ENCODE data around the gene INSM2.

The INSM2 gene

DNA sequence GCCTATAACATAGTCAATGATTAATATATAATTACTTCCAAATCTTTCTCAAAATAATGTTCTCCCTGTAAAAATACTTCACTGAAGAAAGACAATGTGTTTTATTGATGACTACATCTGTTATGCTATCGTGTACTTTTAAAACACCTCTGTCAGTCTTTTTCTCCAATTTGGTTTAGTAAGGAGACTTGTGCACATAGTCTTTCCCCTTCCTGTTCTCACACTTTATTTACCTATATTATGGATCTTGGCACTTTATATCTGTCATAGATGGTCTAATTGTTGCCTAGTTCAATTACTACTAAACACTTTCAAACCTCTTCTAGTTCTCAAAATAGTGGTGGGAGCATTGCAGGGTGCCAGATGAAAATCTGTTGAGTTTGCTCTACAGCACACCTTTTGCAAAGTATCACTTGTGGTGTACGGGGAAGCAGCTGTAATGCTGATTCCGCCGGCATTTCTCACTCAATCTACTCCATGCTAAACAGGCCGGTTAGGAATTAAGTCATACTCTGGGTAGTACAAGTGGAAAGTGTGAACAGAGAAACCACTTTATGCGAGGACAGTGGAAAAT is 1.1 kb upstream of the INSM2 start:
- TF ChIP-seq, protein P1, sequence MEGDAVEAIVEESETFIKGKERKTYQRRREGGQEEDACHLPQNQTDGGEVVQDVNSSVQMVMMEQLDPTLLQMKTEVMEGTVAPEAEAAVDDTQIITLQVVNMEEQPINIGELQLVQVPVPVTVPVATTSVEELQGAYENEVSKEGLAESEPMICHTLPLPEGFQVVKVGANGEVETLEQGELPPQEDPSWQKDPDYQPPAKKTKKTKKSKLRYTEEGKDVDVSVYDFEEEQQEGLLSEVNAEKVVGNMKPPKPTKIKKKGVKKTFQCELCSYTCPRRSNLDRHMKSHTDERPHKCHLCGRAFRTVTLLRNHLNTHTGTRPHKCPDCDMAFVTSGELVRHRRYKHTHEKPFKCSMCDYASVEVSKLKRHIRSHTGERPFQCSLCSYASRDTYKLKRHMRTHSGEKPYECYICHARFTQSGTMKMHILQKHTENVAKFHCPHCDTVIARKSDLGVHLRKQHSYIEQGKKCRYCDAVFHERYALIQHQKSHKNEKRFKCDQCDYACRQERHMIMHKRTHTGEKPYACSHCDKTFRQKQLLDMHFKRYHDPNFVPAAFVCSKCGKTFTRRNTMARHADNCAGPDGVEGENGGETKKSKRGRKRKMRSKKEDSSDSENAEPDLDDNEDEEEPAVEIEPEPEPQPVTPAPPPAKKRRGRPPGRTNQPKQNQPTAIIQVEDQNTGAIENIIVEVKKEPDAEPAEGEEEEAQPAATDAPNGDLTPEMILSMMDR (IDR thresholded peaks at IDR 0.05): no peak

DNA sequence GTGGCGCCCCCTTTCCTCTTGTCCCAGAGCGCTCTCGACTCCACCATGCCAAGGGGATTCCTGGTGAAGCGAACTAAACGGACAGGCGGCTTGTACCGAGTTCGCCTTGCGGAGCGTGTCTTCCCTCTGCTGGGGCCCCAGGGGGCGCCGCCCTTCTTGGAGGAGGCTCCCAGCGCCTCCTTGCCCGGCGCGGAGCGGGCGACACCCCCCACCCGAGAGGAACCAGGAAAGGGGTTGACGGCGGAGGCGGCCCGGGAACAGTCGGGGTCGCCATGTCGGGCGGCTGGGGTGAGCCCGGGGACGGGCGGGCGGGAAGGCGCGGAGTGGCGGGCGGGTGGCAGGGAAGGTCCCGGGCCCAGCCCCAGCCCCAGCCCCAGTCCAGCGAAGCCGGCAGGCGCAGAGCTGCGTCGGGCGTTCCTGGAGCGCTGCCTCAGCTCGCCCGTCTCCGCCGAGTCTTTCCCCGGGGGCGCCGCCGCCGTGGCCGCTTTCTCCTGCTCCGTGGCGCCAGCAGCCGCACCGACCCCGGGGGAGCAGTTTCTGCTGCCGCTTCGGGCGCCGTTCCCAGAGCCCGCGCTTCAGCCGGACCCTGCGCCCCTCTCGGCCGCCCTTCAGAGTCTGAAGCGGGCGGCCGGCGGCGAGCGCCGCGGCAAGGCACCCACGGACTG is 376 bp downstream of the INSM2 start:
- TF ChIP-seq, protein P1 (IDR thresholded peaks at IDR 0.05): no peak

DNA sequence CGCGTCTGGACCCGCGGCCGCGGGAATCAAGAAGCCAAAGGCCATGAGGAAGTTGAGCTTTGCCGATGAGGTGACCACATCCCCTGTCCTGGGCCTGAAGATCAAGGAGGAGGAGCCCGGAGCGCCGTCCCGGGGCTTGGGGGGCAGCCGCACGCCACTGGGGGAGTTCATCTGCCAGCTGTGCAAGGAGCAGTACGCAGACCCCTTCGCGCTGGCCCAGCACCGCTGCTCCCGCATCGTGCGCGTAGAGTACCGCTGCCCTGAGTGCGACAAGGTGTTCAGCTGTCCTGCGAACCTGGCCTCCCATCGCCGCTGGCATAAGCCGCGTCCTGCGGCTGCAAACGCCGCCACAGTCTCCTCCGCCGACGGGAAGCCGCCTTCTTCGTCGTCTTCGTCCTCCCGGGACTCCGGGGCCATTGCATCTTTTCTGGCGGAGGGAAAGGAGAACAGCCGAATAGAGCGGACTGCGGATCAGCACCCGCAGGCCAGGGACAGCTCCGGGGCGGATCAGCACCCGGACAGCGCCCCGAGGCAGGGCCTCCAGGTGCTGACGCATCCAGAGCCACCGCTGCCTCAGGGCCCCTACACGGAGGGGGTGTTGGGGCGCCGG is 1.0 kb downstream of the INSM2 start:
- TF ChIP-seq, protein P1 (IDR thresholded peaks at IDR 0.05): no peak

DNA sequence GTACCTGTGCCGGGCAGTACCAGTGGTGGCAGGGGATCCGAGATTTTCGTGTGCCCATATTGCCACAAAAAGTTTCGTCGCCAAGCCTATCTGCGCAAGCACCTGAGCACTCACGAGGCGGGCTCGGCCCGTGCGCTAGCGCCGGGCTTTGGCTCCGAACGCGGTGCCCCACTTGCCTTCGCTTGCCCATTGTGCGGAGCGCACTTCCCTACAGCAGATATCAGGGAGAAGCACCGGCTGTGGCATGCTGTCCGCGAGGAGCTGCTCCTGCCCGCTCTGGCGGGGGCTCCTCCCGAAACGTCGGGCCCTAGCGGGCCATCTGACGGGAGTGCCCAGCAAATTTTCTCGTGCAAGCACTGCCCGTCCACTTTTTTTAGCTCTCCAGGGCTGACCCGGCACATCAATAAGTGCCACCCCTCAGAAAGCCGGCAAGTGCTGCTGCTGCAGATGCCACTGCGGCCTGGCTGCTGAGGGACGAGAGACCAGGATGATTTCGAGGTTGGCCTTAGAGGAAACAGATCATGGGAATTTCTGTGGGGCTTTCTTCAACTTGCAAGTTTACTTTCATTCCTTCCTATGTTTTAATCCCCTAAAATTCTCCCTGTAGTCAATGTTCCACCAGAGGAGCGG is 1.6 kb downstream of the INSM2 start:
- TF ChIP-seq, protein P1 (IDR thresholded peaks at IDR 0.05): no peak

DNA sequence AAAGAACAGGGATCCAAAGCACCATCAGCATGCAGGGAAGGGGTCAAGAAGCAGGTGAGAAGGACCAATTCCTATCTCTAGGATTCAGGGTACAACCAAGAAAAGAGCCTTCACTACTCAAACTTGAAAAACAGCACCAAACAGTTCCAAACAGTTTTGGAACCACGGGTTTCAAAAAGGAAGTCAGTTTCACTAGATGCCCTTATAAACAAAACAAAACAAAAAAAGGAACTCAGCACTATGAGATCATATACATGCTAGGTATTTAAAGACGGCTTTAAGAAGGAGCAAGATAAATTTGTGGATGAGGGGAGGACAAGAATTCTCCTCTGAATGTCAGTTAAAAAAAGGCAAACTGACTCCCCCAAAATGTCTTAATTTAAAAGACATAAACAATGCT is 6.0 kb downstream of the INSM2 start:
- TF ChIP-seq, protein P1 (IDR thresholded peaks at IDR 0.05): no peak

DNA sequence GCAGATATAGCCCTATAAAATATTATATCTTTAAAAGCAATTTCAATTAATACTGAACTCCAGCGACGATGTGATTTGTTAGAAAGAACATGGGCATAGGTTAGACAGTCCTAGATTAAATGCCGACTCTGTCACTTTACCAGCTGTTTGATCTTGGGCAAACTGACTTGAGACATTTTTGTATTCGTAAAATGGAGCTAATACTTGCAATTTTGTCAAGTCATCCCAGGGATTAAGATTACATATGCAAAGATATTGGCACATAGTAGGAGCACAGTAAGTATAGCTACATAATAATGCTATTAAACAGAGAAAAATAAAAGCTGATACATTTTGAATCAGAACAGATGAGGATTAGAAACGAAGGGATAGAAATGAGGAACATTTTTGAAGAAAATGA is 9.0 kb downstream of the INSM2 start:
- TF ChIP-seq, protein P1 (IDR thresholded peaks at IDR 0.05): no peak

DNA sequence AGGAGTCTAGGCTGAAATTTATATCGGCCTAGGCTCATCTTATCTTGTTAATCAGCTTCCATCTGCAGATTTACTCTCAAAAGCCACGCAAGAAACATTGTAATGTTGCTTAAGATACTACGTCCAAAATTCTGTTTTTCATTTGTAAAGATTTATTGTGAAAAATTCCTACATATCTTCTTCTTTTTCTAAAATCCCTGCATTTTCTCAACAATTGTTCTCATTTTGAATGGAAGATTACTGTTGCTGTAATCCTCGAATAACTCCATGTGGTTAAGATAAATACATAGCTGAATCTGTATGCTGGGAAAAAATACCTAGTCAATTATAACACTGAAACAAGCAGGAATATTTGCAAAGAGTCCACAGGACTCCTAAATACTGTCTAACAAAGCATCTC is 15.6 kb downstream of the INSM2 start:
- TF ChIP-seq, protein P1 (IDR thresholded peaks at IDR 0.05): no peak
